IMR-90 (cell line): ENCODE results near the gene EPB41L4A. TPM values are rescaled to one million over a fixed set of nuclear protein-coding genes. Genes with fewer than 3 reads are reported as not detected.
"Not testable (repeated sequence)": the region's sequence is repeated elsewhere in the genome, so short reads cannot be mapped to it uniquely, and the experiment has no call there.

ENCODE experiments used
- ATAC-seq: fragments of 200-7000 bp; cut with Tn5 transposase; 2 replicates; pipeline ENCODE4 v1.9.1; 2020; ENCODE audit warnings: low read depth, mild to moderate bottlenecking, moderate library complexity
- BruUV-seq: library from RNA; stranded (reverse); fragments of 400-500 nt; replicated peaks from 2 replicates; lab custom pipeline; 2021; lab: Mats Ljungman, UMichigan
- CTCF ChIA-PET: fragments of 300-600 bp; formaldehyde crosslinking; extraction: SDS; loops from one replicate; lab custom pipeline; 2021; ENCODE audit warnings: antibody characterized with exemption; lab: Yijun Ruan, JAX
- POLR2A ChIA-PET: fragments of 300-600 bp; sonication (Branson Sonifier 250); formaldehyde crosslinking; loops from one replicate; lab custom pipeline; 2022; ENCODE audit warnings: antibody characterized with exemption; ENCODE audit not compliant: unreplicated experiment; lab: Charles Lee
- DNase-seq: peaks from one replicate; pipeline ENCODE4 v3.0.0; 2013
- H2AFZ ChIP-seq: replicated peaks from 2 replicates; pipeline ENCODE3; 2013; ENCODE audit warnings: low read length, mild to moderate bottlenecking; ENCODE audit not compliant: poor library complexity
- H2AK5ac ChIP-seq: 2 replicates; pipeline ENCODE4 v1.6.1; 2013; ENCODE audit warnings: low read depth, low read length, inconsistent platforms
- H2AK9ac ChIP-seq: replicated peaks from 2 replicates; pipeline ENCODE3; 2013; ENCODE audit warnings: mild to moderate bottlenecking, low read depth, low read length, moderate library complexity; ENCODE audit not compliant: poor library complexity
- H2BK120ac ChIP-seq: 2 replicates; pipeline ENCODE4 v1.6.1; 2013; ENCODE audit warnings: low read depth, low read length, inconsistent platforms
- H2BK15ac ChIP-seq: 3 replicates; pipeline ENCODE4 v1.6.1; 2013; ENCODE audit warnings: low read depth, low read length, inconsistent platforms
- H2BK20ac ChIP-seq: 2 replicates; pipeline ENCODE4 v1.6.1; 2013; ENCODE audit warnings: low read depth, mild to moderate bottlenecking, inconsistent platforms, low read length, moderate library complexity
- H2BK5ac ChIP-seq: 2 replicates; pipeline ENCODE4 v1.6.1; 2013; ENCODE audit warnings: mild to moderate bottlenecking, low read depth, low read length, inconsistent platforms; ENCODE audit not compliant: poor library complexity, severe bottlenecking
- H3K14ac ChIP-seq: replicated peaks from 2 replicates; pipeline ENCODE4 v1.6.1; 2013; ENCODE audit warnings: low read depth, low read length, inconsistent platforms
- H3K18ac ChIP-seq: 2 replicates; pipeline ENCODE4 v1.6.1; 2013; ENCODE audit warnings: low read depth, low read length, control low read depth
- H3K23ac ChIP-seq: 2 replicates; pipeline ENCODE4 v1.6.1; 2013; ENCODE audit warnings: low read depth, low read length, inconsistent platforms
- H3K27ac ChIP-seq: 2 replicates; pipeline ENCODE4 v1.5.1; 2013; ENCODE audit warnings: mild to moderate bottlenecking, control low read depth, low read length; ENCODE audit not compliant: insufficient read depth
- H3K27me3 ChIP-seq: 2 replicates; pipeline ENCODE4 v1.6.1; 2013; ENCODE audit warnings: low read length; ENCODE audit not compliant: control insufficient read depth, insufficient read depth
- H3K36me3 ChIP-seq: 2 replicates; pipeline ENCODE4 v1.6.1; 2013; ENCODE audit warnings: low read length, mixed read lengths; ENCODE audit not compliant: control insufficient read depth, insufficient read depth
- H3K4ac ChIP-seq: 2 replicates; pipeline ENCODE4 v1.6.1; 2013; ENCODE audit warnings: low read depth, low read length, inconsistent platforms
- H3K4me1 ChIP-seq: 2 replicates; pipeline ENCODE4 v1.6.1; 2013; ENCODE audit warnings: low read length, mixed read lengths; ENCODE audit not compliant: control insufficient read depth, insufficient read depth
- H3K4me2 ChIP-seq: 2 replicates; pipeline ENCODE4 v1.6.1; 2013; ENCODE audit warnings: low read depth, mild to moderate bottlenecking, control low read depth, low read length, moderate library complexity
- H3K4me3 ChIP-seq: 2 replicates; pipeline ENCODE4 v1.5.1; 2013; ENCODE audit warnings: low read depth, mild to moderate bottlenecking, control low read depth, low read length, moderate library complexity; ENCODE audit not compliant: insufficient read depth
- H3K56ac ChIP-seq: 2 replicates; pipeline ENCODE4 v1.6.1; 2013; ENCODE audit warnings: low read length, inconsistent platforms; ENCODE audit not compliant: insufficient read depth; ENCODE audit errors: extremely low read depth
- H3K79me1 ChIP-seq, 2 experiments: 2 replicates each; pipeline ENCODE4 v1.6.1; 2013; ENCODE audit warnings: low read length in 2 of 2, inconsistent platforms in 1 of 2, low read depth in 1 of 2
- H3K9ac ChIP-seq: 2 replicates; pipeline ENCODE4 v1.6.1; 2013; ENCODE audit warnings: low read depth, low read length, control low read depth
- H3K9me1 ChIP-seq: 2 replicates; pipeline ENCODE4 v1.6.1; 2013; ENCODE audit warnings: low read length, inconsistent platforms; ENCODE audit not compliant: insufficient read depth
- H3K9me3 ChIP-seq: 2 replicates; pipeline ENCODE4 v1.6.1; 2013; ENCODE audit warnings: low read length; ENCODE audit not compliant: control insufficient read depth, insufficient read depth
- H4K20me1 ChIP-seq: 2 replicates; pipeline ENCODE4 v1.6.1; 2013; ENCODE audit warnings: low read length, inconsistent platforms; ENCODE audit not compliant: insufficient read depth
- H4K5ac ChIP-seq: 2 replicates; pipeline ENCODE4 v1.6.1; 2013; ENCODE audit warnings: mild to moderate bottlenecking, low read depth, low read length, control low read depth
- H4K8ac ChIP-seq, 2 experiments: 2 replicates each; pipeline ENCODE4 v1.6.1; 2013; ENCODE audit warnings: low read depth in 2 of 2, low read length in 2 of 2, control low read depth in 1 of 2, inconsistent platforms in 1 of 2
- H4K91ac ChIP-seq: 2 replicates; pipeline ENCODE4 v1.6.1; 2013; ENCODE audit warnings: low read depth, low read length, inconsistent platforms; ENCODE audit not compliant: insufficient read depth
- WGBS, 2 experiments: methylation state at CpG; one replicate each; pipeline versions ENCODE4 v1.1.5 to v1.1.7; 2013; ENCODE audit warnings: missing lambda C conversion rate in 2 of 2; ENCODE audit not compliant: insufficient read length in 1 of 2; ENCODE audit errors: extremely low coverage in 2 of 2; 5-methylcytosine and 5-hydroxymethylcytosine counted together
- dilution Hi-C: fragments of 300-500 bp; cut with HindIII; formaldehyde crosslinking; loops from one replicate; pipeline ENCODE4 v1.14.3; 2018; ENCODE audit warnings: low sequenced_read_pairs; ENCODE audit not compliant: unreplicated experiment
- in situ Hi-C: fragments of 300-500 bp; cut with MboI; formaldehyde crosslinking; loops from 3 replicates; pipeline ENCODE4 v1.14.3; 2019; ENCODE audit warnings: low sequenced_read_pairs, inconsistent platforms, mixed read lengths
- intact Hi-C: fragments of 100-400 bp; cut with micrococcal nuclease; formaldehyde crosslinking; loops from 2 replicates; pipeline ENCODE4 v1.10.0; 2022
- polyA plus RNA-seq, 3 experiments: library from polyadenylated mRNA; depleted of rRNA; stranded (reverse); fragments of >200 nt; gene quantifications; 2 replicates each; pipeline ENCODE4 v1.2.3, GENCODE V29; 2012; ENCODE audit warnings: low replicate concordance in 1 of 3
- total RNA-seq: library from RNA; depleted of rRNA; stranded (reverse); fragments of >200 nt; gene quantifications from 2 replicates; pipeline ENCODE4 v1.2.3, GENCODE V29; 2012

Gene EPB41L4A
- total and polyA plus RNA-seq, 2 of the 4 experiments (the other 2 are of a cell fraction): under 0.01 to 0.02 TPM

GRCh38 chr5:112426202-112426601, 7.1 kb upstream of the EPB41L4A start:
- H2BK20ac ChIP-seq, H3K9me1 ChIP-seq, H4K20me1 ChIP-seq, H2BK15ac ChIP-seq, H3K27me3 ChIP-seq, H3K18ac ChIP-seq, H3K4me1 ChIP-seq, H3K4me2 ChIP-seq, H3K79me1 ChIP-seq, CTCF ChIA-PET, POLR2A ChIA-PET, H3K4ac ChIP-seq, intact Hi-C loops, H2BK120ac ChIP-seq, H3K36me3 ChIP-seq, H2AFZ ChIP-seq, H3K56ac ChIP-seq, H4K8ac ChIP-seq, H2AK9ac ChIP-seq, H2AK5ac ChIP-seq, H3K23ac ChIP-seq, BruUV-seq, H3K14ac ChIP-seq, H2BK5ac ChIP-seq, in situ Hi-C loops, dilution Hi-C loops, H4K91ac ChIP-seq, ATAC-seq, H3K9me3 ChIP-seq, H3K27ac ChIP-seq, H3K9ac ChIP-seq, DNase-seq, H4K5ac ChIP-seq, H3K4me3 ChIP-seq: not testable (repeated sequence)
- no CpG with 5 or more reads among the region's 3 CpGs for WGBS, 2 experiments
